Lower leg skin (tissue), 4 donors: Measurements from ENCODE around the gene SVIL. TPM values are rescaled to one million over a fixed set of nuclear protein-coding genes. Genes with fewer than 3 reads are reported as not detected.

Source experiments
- DNase-seq, 2 donors: peaks; one replicate each; pipeline ENCODE4 v3.0.0-alpha.2; 2019; ENCODE audit warnings: low spot score in 2 of 2
- H3K4me3 ChIP-seq: fragments of 200-600 bp; sonication (generic); 2 replicates; pipeline ENCODE4 v1.5.1; 2017; ENCODE audit warnings: mild to moderate bottlenecking, low read depth; ENCODE audit not compliant: poor library complexity, severe bottlenecking
- CTCF ChIP-seq, 3 donors: fragments of 450-650 bp; IDR thresholded peaks; one replicate each; pipeline ENCODE4 v1.5.1; 2016; ENCODE audit warnings: antibody characterized with exemption in 3 of 3, mild to moderate bottlenecking in 3 of 3, moderate library complexity in 2 of 3
- POLR2A ChIP-seq, 2 donors: fragments of 450-650 bp; IDR thresholded peaks; one replicate each; pipeline ENCODE4 v1.6.1; 2016 to 2017; ENCODE audit warnings: antibody characterized with exemption in 2 of 2, mild to moderate bottlenecking in 1 of 2, moderate library complexity in 1 of 2
- WGBS, 2 donors: methylation state at CpG; one replicate each; pipeline ENCODE4 v1.1.5; 2018; 5-methylcytosine and 5-hydroxymethylcytosine counted together
- intact Hi-C: fragments of 100-400 bp; cut with DNase I; formaldehyde crosslinking; loops from one replicate; pipeline ENCODE4 v1.15.0; 2023; ENCODE audit warnings: low total_unique reads
- total RNA-seq, 4 donors: library from RNA; depleted of rRNA; stranded (reverse); fragments of >200 nt; gene quantifications; one replicate each; pipeline ENCODE4 v1.1.0, GENCODE V29; 2016

The SVIL gene
- total RNA-seq, 4 donors from 2014 or later, result 49.0 to 91.0 (median 74.4) TPM

GRCh38 chr10:29675984-29676383, 41.2 kb upstream of the SVIL start:
- no peak for TF ChIP-seq CTCF (IDR thresholded peaks at IDR 0.05)
- H3K4me3 ChIP-seq, result no peak overlapping the region
- 97 to 100% methylated on average over 1 of the region's 1 CpG for WGBS, 2 donors
- intact Hi-C loops, result no loop called here
- no peak for DNase-seq

GRCh38 chr10:29671968-29672367, 37.2 kb upstream of the SVIL start:
- WGBS, 2 donors, result 84 to 93% methylated on average over 2 of the region's 2 CpGs
- no peak overlapping the region for H3K4me3 ChIP-seq
- TF ChIP-seq CTCF (IDR thresholded peaks at IDR 0.05), result no peak
- DNase-seq, result no peak
- intact Hi-C loops, result loop anchor here (5.0 kb wide), 1 partner anchor 770 kb away; no protein-coding TSS in a partner anchor

- DNase-seq, result no peak
- TF ChIP-seq POLR2A (IDR thresholded peaks at IDR 0.05) (no peak), CTCF (IDR thresholded peaks at IDR 0.05) (no peak)
- no peak overlapping the region for H3K4me3 ChIP-seq
- intact Hi-C loops, result loop anchor here (5.0 kb wide), 1 partner anchor 769 kb away; no protein-coding TSS in a partner anchor
- 70 to 71% methylated on average over 7 of the region's 7 CpGs for WGBS, 2 donors
Measured at GRCh38 chr10:29671228-29671780, 36.5 kb upstream of the SVIL start.

DNA sequence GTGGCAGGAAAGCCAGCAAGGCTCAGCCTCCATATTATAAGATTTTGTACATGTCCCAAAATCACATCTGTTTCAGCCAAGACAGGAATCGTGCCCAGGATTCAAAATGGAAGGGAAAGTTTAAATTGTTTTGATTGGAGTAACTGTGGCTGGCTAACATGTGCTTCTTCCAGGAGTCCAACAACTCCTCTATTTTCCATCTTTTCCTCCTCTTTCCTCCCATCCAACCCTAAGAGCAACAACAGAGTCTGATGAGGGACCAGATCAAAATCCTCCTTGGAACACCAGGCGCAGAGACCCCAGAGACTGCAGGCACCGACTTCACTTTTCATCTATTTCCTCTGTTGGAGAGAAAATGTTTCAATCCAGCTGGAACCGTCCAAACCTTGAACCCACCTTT, 36.0 kb upstream of the SVIL start:
- H3K4me3 ChIP-seq, result no peak overlapping the region
- intact Hi-C loops, result loop anchor here (5.0 kb wide), 1 partner anchor 768 kb away; no protein-coding TSS in a partner anchor
- no peak for TF ChIP-seq POLR2A (IDR thresholded peaks at IDR 0.05)
- DNase-seq, result no peak
- 54 to 64% methylated on average over 4 of the region's 4 CpGs for WGBS, 2 donors

DNA sequence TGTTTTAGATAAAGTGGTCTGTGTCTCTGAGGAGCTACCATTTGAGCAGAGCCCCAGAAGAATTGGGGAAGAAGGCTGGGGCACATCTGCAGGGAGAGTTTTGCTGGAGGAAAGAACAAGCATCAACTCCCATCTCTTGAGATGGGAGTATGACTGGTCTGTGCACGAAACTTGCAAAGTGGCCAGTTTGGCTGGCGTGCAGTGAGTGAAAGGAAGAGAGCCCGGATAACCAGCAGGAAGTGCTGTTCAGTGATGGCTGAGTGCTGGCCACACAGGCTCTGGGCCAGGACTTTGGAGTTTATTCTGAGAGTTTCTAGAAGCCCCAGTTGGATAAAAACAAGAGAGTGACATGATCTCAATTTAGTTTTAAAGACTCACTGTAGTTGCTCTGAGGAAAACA, 34.4 kb upstream of the SVIL start:
- TF ChIP-seq POLR2A (IDR thresholded peaks at IDR 0.05), result no peak
- TF ChIP-seq CTCF (IDR thresholded peaks at IDR 0.05), result no peak
- DNase-seq, result no peak

GRCh38 chr10:29668628-29669027, 33.9 kb upstream of the SVIL start:
- intact Hi-C loops, result no loop called here
- 59 to 79% methylated on average over 4 of the region's 4 CpGs for WGBS, 2 donors
- DNase-seq, result no peak
- no peak for TF ChIP-seq CTCF (IDR thresholded peaks at IDR 0.05)
- no peak for TF ChIP-seq POLR2A (IDR thresholded peaks at IDR 0.05)
- no peak overlapping the region for H3K4me3 ChIP-seq

More for the DNA sequence above, 34.4 kb upstream of the SVIL start:
- H3K4me3 ChIP-seq, result no peak overlapping the region
- intact Hi-C loops, result no loop called here
- 35 to 39% methylated on average over 3 of the region's 3 CpGs for WGBS, 2 donors
